NOMO-1 treated with DMSO at 0.1 percent for 48 hours (cell line): ENCODE data around the gene CCN5.
"Not testable (repeated sequence)": the region's sequence is repeated elsewhere in the genome, so short reads cannot be mapped to it uniquely, and the experiment has no call there.

Source experiments
- DNase-seq: peaks from one replicate; lab custom pipeline; 2025; ENCODE audit not compliant: unreplicated experiment; lab: John Stamatoyannopoulos, UW

CCN5 gene

DNA sequence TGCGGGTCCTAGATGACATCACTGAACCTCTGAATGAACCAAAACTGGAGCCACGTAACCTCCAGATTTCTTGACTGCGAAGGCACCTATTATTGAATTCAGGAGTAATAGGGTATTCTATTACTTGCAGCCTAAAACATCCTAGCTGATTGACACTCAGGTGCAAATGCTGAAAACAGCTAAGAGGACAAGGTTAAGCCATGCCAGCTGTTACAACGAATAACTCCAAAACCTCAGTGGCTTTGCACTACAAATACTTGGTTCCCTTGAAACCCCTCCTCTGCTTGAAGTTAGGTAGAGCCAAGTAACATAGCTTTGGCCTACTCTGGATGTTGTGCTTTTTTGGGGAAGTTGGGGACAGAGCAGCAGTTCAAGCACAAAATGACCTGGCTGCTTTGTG, 21.0 kb upstream of the CCN5 start:
- DNase-seq, result no peak

- no peak for DNase-seq
These were observed 19.9 kb upstream of the CCN5 start for GRCh38 chr20:44695295-44695673.

GRCh38 chr20:44695674-44696300, 19.4 kb upstream of the CCN5 start:
- no peak for DNase-seq

- DNase-seq, result no peak
These were observed 18.9 kb upstream of the CCN5 start for GRCh38 chr20:44696315-44696714.

- not testable (repeated sequence) for DNase-seq
These were observed 18.1 kb upstream of the CCN5 start for GRCh38 chr20:44697041-44697440.

DNA sequence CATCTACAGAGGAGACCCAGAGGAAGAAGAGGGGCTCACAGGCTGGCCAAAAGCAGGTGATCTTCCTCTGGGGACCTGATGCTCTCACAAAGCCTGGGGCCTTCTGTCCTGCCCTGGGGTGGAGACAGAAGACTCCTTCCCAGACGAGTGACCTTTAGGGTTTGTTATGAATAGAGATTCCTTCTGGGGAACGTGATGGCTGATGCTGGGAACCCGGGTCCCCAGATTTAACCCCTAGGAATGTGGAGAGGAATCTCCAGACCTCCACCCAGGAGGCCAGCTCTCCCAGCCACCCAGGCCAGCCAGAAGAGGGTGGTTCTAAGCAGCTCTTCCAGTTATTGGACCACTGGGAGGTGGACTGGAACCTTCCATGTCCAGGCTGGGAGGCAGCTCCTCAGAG, 16.8 kb upstream of the CCN5 start:
- DNase-seq, result no peak

GRCh38 chr20:44700306-44700705, 14.9 kb upstream of the CCN5 start:
- DNase-seq, result no peak

- DNase-seq, result no peak
These were observed 13.9 kb upstream of the CCN5 start for GRCh38 chr20:44701118-44701857.

- no peak for DNase-seq
These were observed 13.3 kb upstream of the CCN5 start for GRCh38 chr20:44701858-44702256.

- no peak for DNase-seq
These were observed 12.4 kb upstream of the CCN5 start for GRCh38 chr20:44702776-44703175.

DNA sequence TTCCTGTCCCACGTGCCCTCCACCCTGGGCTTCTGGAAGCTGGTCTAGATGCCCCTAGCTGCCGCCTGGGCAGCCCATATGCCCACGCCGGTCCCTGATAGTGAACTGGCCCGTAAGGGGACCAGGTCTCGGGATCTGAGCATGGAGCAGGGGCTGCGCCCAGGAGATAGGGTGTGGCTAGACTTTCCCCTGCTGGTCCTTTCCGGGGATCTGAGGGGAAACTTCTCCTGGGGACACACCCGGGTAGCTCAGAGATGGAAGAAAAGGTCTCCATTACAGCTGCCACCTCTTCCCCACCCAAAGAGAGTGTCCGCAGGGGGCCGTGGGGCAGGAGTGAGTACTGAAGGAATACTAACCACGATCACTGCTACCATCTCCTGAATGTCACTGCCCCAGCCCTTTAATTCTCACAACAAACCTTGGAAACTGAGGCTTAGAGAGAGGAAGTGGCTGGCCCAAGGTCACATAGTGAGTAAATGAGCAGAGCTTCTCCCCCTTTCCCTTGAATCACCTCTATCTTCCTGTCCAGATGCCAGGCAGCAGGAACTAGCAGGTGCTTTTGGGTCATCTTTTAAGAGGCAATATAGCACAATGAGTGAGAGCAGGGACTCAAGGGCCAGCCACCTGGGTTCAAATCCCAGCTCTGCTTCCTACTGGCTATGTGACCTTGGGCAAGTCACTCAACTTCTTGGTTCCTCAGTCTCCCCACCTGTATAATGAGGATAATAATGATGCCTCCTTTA, 11.8 kb upstream of the CCN5 start:
- no peak for DNase-seq

- DNase-seq, result no peak
These were observed 11.1 kb upstream of the CCN5 start for GRCh38 chr20:44703956-44704488.

- DNase-seq, result no peak
These were observed 10.6 kb upstream of the CCN5 start for GRCh38 chr20:44704551-44704971.

DNA sequence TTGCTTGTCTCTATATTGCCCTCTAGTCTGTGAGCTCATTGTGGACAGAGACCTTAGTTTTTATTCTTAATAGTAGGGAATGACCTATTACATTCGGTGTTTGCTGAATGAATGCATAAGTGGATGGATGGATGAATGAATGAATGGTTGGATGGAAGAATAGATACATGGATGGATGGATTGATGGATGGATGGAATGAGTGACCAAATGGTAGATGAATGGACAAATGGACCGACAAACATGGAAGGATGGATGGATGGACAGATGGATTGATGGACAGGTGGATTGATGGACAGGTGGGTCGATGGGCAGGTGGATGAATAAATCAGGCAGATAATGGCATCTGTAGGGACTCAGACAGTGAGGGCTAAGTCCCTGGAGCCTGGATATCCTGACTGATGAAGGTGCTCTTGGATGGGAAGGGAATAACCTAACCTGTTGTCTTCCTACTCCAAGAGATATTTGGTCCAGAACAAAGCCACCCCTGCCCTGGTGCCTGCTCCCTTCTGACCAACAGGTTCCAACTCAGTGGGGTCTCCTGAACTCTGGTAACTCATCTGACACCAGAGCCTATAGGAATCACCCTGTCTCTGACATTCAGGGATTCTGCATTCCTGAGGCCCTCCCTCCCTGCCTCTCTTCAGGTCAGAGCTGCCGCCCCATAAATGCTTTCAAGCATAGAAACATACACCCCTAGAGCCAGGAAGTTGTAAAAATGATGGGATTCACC, 9.6 kb upstream of the CCN5 start:
- DNase-seq, result no peak

GRCh38 chr20:44706301-44707017, 8.7 kb upstream of the CCN5 start:
- no peak for DNase-seq

GRCh38 chr20:44707018-44707579, 8.1 kb upstream of the CCN5 start:
- DNase-seq, result no peak

- no peak for DNase-seq
These were observed 5.8 kb upstream of the CCN5 start for GRCh38 chr20:44709380-44709779.

DNA sequence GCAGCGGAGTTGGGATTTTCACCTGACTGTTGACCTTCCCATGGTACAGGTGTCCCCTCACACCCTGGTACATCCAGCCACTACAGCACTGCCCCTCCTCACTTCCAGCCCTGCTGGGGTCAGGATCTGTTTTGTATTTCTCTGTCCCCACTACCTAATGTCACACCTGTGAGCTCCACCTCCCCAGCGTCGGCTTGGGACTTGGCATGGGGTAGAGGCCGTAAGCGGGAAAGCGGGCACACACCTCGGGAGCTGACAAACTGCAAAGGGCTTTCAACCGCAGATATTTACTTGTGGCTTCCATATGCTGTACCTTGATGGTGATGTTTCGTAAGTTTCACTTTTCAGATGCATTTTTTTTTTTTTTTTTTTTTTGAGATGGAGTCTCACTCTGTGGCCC, 5.4 kb upstream of the CCN5 start:
- no peak for DNase-seq

DNA sequence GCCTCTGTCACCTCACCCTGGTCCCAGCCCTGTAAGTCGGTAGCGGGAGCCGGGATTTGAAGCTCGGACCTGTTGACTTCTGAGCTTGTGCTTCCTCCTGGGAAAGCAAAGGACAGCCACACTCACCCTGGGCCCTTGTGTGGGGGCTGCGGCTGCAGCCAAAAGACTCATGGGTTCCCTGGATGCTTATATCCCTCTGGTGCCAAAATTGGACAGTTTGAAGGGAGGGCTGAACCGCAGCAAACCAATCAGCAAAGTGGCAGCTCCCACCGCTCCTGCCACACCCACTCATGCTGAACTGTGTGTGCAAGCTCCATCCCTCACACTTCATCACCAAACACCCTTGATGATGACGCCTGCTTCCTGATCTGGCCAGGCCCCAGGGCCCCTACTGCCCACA, 3.9 kb upstream of the CCN5 start:
- DNase-seq, result no peak

- DNase-seq, result no peak
These were observed 968 bp upstream of the CCN5 start for GRCh38 chr20:44714102-44714700.
